H1 (cell line): ENCODE measurements around the gene GNGT2. TPM values are rescaled to one million over a fixed set of nuclear protein-coding genes. Genes with fewer than 3 reads are reported as not detected.

Experiments used
- CTCF ChIA-PET: fragments of 300-600 bp; sonication (Branson Sonifier 250); formaldehyde crosslinking; loops from one replicate; lab custom pipeline; 2021; ENCODE audit not compliant: partially characterized antibody; lab: Charles Lee
- POLR2A ChIA-PET: fragments of 300-600 bp; sonication (Branson Sonifier 250); formaldehyde crosslinking; loops from one replicate; lab custom pipeline; 2021; ENCODE audit warnings: inconsistent platforms; ENCODE audit not compliant: partially characterized antibody; lab: Charles Lee
- DNase-seq, 2 experiments: peaks; one replicate each; pipeline versions ENCODE4 v3.0.0 to v3.0.0-alpha.2; 2010 to 2022; ENCODE audit warnings: low spot score in 2 of 2, low read depth in 1 of 2, mixed read lengths in 1 of 2
- FAIRE-seq: peaks from 2 replicates; lab custom pipeline; 2011; peaks lifted over from hg19 to GRCh38; lab: Jason Lieb, UNC
- H2AFZ ChIP-seq: 2 replicates; pipeline ENCODE4 v1.8.1; 2012; ENCODE audit warnings: low read length, inconsistent platforms
- H2AK5ac ChIP-seq: 2 replicates; pipeline ENCODE4 v1.6.1; 2013; ENCODE audit warnings: low read depth, low read length
- H2BK120ac ChIP-seq: replicated peaks from 2 replicates; pipeline ENCODE3; 2013; ENCODE audit warnings: low read depth, low read length, inconsistent platforms
- H2BK12ac ChIP-seq: 2 replicates; pipeline ENCODE4 v1.6.1; 2013; ENCODE audit warnings: low read depth, low read length
- H2BK15ac ChIP-seq: 2 replicates; pipeline ENCODE4 v1.6.1; 2013; ENCODE audit warnings: low read length
- H2BK20ac ChIP-seq: 2 replicates; pipeline ENCODE4 v1.6.1; 2013; ENCODE audit warnings: low read length
- H2BK5ac ChIP-seq: 2 replicates; pipeline ENCODE4 v1.6.1; 2013; ENCODE audit warnings: low read depth, low read length
- H3K14ac ChIP-seq: 2 replicates; pipeline ENCODE4 v1.6.1; 2013; ENCODE audit warnings: inconsistent platforms; ENCODE audit not compliant: insufficient read length
- H3K18ac ChIP-seq: 2 replicates; pipeline ENCODE4 v1.6.1; 2013; ENCODE audit warnings: low read length; ENCODE audit errors: extremely low read depth
- H3K23ac ChIP-seq: 2 replicates; pipeline ENCODE4 v1.6.1; 2013; ENCODE audit warnings: inconsistent platforms; ENCODE audit not compliant: insufficient read length
- H3K23me2 ChIP-seq: 2 replicates; pipeline ENCODE4 v1.6.1; 2013; ENCODE audit warnings: low read depth, low read length
- H3K27ac ChIP-seq: 2 replicates; pipeline ENCODE4 v1.6.1; 2011; ENCODE audit warnings: low read depth, low read length, inconsistent platforms
- H3K27me3 ChIP-seq, 4 experiments: replicated peaks in 1 of 4; 1 replicate in 1 of 4; 2 replicates in 3 of 4; pipeline versions ENCODE4 v1.6.1 to v1.8.1; 2011 to 2013; ENCODE audit warnings: low read length in 3 of 4, mild to moderate bottlenecking in 3 of 4, inconsistent platforms in 2 of 4, mixed read lengths in 2 of 4, moderate library complexity in 1 of 4; ENCODE audit not compliant: control insufficient read depth in 3 of 4, insufficient read depth in 3 of 4; ENCODE audit errors: extremely low read depth in 1 of 4
- H3K36me3 ChIP-seq, 4 experiments: 2 replicates each; pipeline versions ENCODE4 v1.6.1 to v1.8.1; 2011 to 2013; ENCODE audit warnings: mild to moderate bottlenecking in 4 of 4, low read length in 3 of 4, moderate library complexity in 2 of 4, control low read depth in 1 of 4, inconsistent platforms in 1 of 4; ENCODE audit not compliant: insufficient read depth in 4 of 4, control insufficient read depth in 2 of 4
- H3K4ac ChIP-seq: replicated peaks from 2 replicates; pipeline ENCODE3; 2013; ENCODE audit warnings: low read length, low read depth, mixed read lengths, inconsistent platforms; ENCODE audit not compliant: insufficient read length
- H3K4me1 ChIP-seq, 4 experiments: replicated peaks in 1 of 4; 1 replicate in 1 of 4; 2 replicates in 3 of 4; pipeline versions ENCODE4 v1.6.1 to v1.8.1; 2011 to 2013; ENCODE audit warnings: low read length in 3 of 4, inconsistent platforms in 2 of 4, mixed read lengths in 1 of 4; ENCODE audit not compliant: insufficient read depth in 4 of 4, control insufficient read depth in 3 of 4
- H3K4me2 ChIP-seq, 2 experiments: 2 replicates each; pipeline versions ENCODE4 v1.6.1 to v1.8.1; 2011 to 2013; ENCODE audit warnings: low read depth in 2 of 2, low read length in 2 of 2, control low read depth in 1 of 2, inconsistent platforms in 1 of 2, mild to moderate bottlenecking in 1 of 2; ENCODE audit not compliant: insufficient read depth in 1 of 2
- H3K4me3 ChIP-seq, 4 experiments: fragments of 200-600, 300-600 bp in 1 of 4; sonication (generic), shearing (Covaris generic), sonication (Bioruptor Twin) in 1 of 4; 2 replicates each; pipeline versions ENCODE4 v1.5.1 to v1.8.1; 2011 to 2016; ENCODE audit warnings: low read length in 4 of 4, low read depth in 3 of 4, control low read depth in 2 of 4, inconsistent platforms in 2 of 4, mild to moderate bottlenecking in 2 of 4, mixed read lengths in 1 of 4, moderate library complexity in 1 of 4; ENCODE audit not compliant: insufficient read depth in 2 of 4; ENCODE audit errors: extremely low read depth in 1 of 4
- H3K56ac ChIP-seq: replicated peaks from 2 replicates; pipeline ENCODE3; 2013; ENCODE audit warnings: low read depth, mild to moderate bottlenecking, mixed read lengths, low read length, inconsistent platforms; ENCODE audit not compliant: insufficient read length
- H3K79me1 ChIP-seq: 2 replicates; pipeline ENCODE4 v1.6.1; 2013; ENCODE audit warnings: low read depth, low read length, control low read depth
- H3K79me2 ChIP-seq, 2 experiments: 2 replicates each; pipeline versions ENCODE4 v1.6.1 to v1.8.1; 2012 to 2013; ENCODE audit warnings: low read length in 2 of 2, mild to moderate bottlenecking in 2 of 2, inconsistent platforms in 1 of 2; ENCODE audit not compliant: insufficient read depth in 2 of 2, control insufficient read depth in 1 of 2
- H3K9ac ChIP-seq, 4 experiments: replicated peaks in 1 of 4; 1 replicate in 1 of 4; 2 replicates in 3 of 4; pipeline versions ENCODE4 v1.6.1 to v1.8.1; 2011 to 2013; ENCODE audit warnings: low read depth in 3 of 4, low read length in 3 of 4, control low read depth in 2 of 4, mild to moderate bottlenecking in 2 of 4, moderate library complexity in 2 of 4, inconsistent platforms in 1 of 4; ENCODE audit errors: extremely low read depth in 1 of 4
- H3K9me3 ChIP-seq, 2 experiments: 2 replicates each; pipeline versions ENCODE4 v1.6.1 to v1.8.1; 2012 to 2013; ENCODE audit warnings: mild to moderate bottlenecking in 2 of 2, moderate library complexity in 2 of 2, control low read depth in 1 of 2, inconsistent platforms in 1 of 2, low read depth in 1 of 2, low read length in 1 of 2, mixed read lengths in 1 of 2; ENCODE audit not compliant: insufficient read depth in 2 of 2
- H4K20me1 ChIP-seq, 2 experiments: replicated peaks in 1 of 2; 2 replicates each; pipeline versions ENCODE3 to v1.8.1; 2011 to 2013; ENCODE audit warnings: inconsistent platforms in 2 of 2, low read length in 2 of 2, mild to moderate bottlenecking in 1 of 2; ENCODE audit not compliant: insufficient read depth in 2 of 2, control insufficient read depth in 1 of 2
- H4K5ac ChIP-seq: 2 replicates; pipeline ENCODE4 v1.6.1; 2013; ENCODE audit warnings: low read length, low read depth, mixed read lengths, inconsistent platforms; ENCODE audit not compliant: insufficient read length
- H4K8ac ChIP-seq: 2 replicates; pipeline ENCODE4 v1.8.0; 2013; ENCODE audit warnings: mild to moderate bottlenecking, moderate library complexity, low read length, inconsistent platforms; ENCODE audit not compliant: insufficient read depth; ENCODE audit errors: extremely low read depth
- H4K91ac ChIP-seq: replicated peaks from 2 replicates; pipeline ENCODE3; 2013; ENCODE audit warnings: low read length, mixed read lengths, inconsistent platforms; ENCODE audit not compliant: insufficient read length
- ATF3 ChIP-seq: IDR thresholded peaks from 2 replicates; pipeline ENCODE4 v1.6.1; 2011; ENCODE audit warnings: low read depth, mild to moderate bottlenecking, low read length; ENCODE audit not compliant: insufficient read depth
- BRCA1 ChIP-seq: IDR thresholded peaks from 2 replicates; pipeline ENCODE4 v1.6.1; 2012; ENCODE audit warnings: low read depth, low read length, improper control_type of control experiment
- CREB1 ChIP-seq: IDR thresholded peaks from 2 replicates; pipeline ENCODE4 v1.6.1; 2012; ENCODE audit warnings: inconsistent platforms
- CTBP2 ChIP-seq: IDR thresholded peaks from 2 replicates; pipeline ENCODE4 v1.7.0; 2011; ENCODE audit warnings: borderline replicate concordance, mild to moderate bottlenecking, moderate library complexity, mixed read lengths, low read length; ENCODE audit not compliant: insufficient read depth, insufficient read length
- CTCF ChIP-seq, 3 experiments: IDR thresholded peaks; 1 replicate in 2 of 3; 2 replicates in 1 of 3; pipeline versions ENCODE4 v1.5.1 to v1.6.1; 2011; ENCODE audit warnings: low read length in 3 of 3, mild to moderate bottlenecking in 3 of 3, inconsistent platforms in 2 of 3, low read depth in 1 of 3, moderate library complexity in 1 of 3; ENCODE audit not compliant: insufficient read depth in 1 of 3; ENCODE audit errors: control extremely low read depth in 1 of 3
- EGR1 ChIP-seq: IDR thresholded peaks from 2 replicates; pipeline ENCODE4 v1.6.1; 2011; ENCODE audit warnings: low read depth, low read length, borderline replicate concordance
- RAD21 ChIP-seq, 2 experiments: IDR thresholded peaks in 1 of 2; conservative IDR thresholded peaks in 1 of 2; 2 replicates each; pipeline ENCODE4 v1.6.1; 2011; ENCODE audit warnings: low read depth in 2 of 2, low read length in 2 of 2, improper control_type of control experiment in 1 of 2, inconsistent platforms in 1 of 2, mild to moderate bottlenecking in 1 of 2, moderate library complexity in 1 of 2
- RXRA ChIP-seq: IDR thresholded peaks from 2 replicates; pipeline ENCODE4 v1.6.1; 2011; ENCODE audit warnings: low read depth, mild to moderate bottlenecking, low read length, moderate library complexity; ENCODE audit not compliant: insufficient read depth
- WGBS, 2 experiments: shearing (Covaris generic) in 1 of 2; methylation state at CpG; one replicate each; pipeline versions ENCODE4 v1.1.6 to v1.1.7; 2013 to 2015; ENCODE audit warnings: low lambda C conversion rate in 2 of 2, mixed read lengths in 2 of 2, inconsistent platforms in 1 of 2, low coverage in 1 of 2, missing lambda C conversion rate in 1 of 2; ENCODE audit not compliant: insufficient replicate concordance in 2 of 2, insufficient coverage in 1 of 2, insufficient read length in 1 of 2; ENCODE audit errors: extremely low coverage in 1 of 2, missing lambda C conversion rate in 1 of 2; 5-methylcytosine and 5-hydroxymethylcytosine counted together
- polyA plus RNA-seq, 7 experiments: library from polyadenylated mRNA; depleted of rRNA in 3 of 7; stranded (reverse) in 5 of 7; unstranded in 2 of 7; fragments of >200 nt in 5 of 7; fragments of 200-250 nt in 2 of 7; gene quantifications; 1 replicate in 5 of 7; 2 replicates in 1 of 7; 4 replicates in 1 of 7; pipeline versions ENCODE4 v1.2.1 to v1.2.3, GENCODE V29; 2011 to 2013; ENCODE audit warnings: missing spikeins in 2 of 7, mixed read lengths in 2 of 7
- total RNA-seq: library from RNA; stranded (reverse); fragmentation: NEBNext Ultra II Directional; extraction: Animal tissue kit (Norgen Biotek cat#: 25700); gene quantifications from 2 replicates; pipeline ENCODE4 v1.2.1, GENCODE V29; 2021

The GNGT2 gene
- total and polyA plus RNA-seq, 2 of the 8 experiments (the other 6 are each of a cell fraction or from before 2014, with no cell fraction given), result 1.3 to 1.4 TPM

GRCh38 chr17:49195751-49196150, 14.6 kb downstream of the GNGT2 start:
- Histone ChIP-seq H4K20me1 (no peaks in the 10 kb centered on the region), H3K23me2 (peaks cover 13% of the 10 kb centered on the region), H3K36me3 (no peaks in the 10 kb centered on the region), H3K9ac (no peak overlapping the region), H4K8ac (no peak overlapping the region), H2BK5ac (no peak overlapping the region), H4K5ac (no peak overlapping the region), H2BK12ac (no peak overlapping the region), H3K18ac (no peak overlapping the region), H3K4me1 (peaks cover 0 to 3% (median 1%) of the 10 kb centered on the region in 4 experiments; a peak in 1 of 7 replicates), H2AK5ac (no peak overlapping the region), H2AFZ (no peak overlapping the region), H2BK15ac (no peak overlapping the region), H3K14ac (no peak overlapping the region), H3K27ac (no peak overlapping the region), H3K27me3 (no peaks in the 10 kb centered on the region; a peak in 1 of 7 replicates), H3K79me2 (no peaks in the 10 kb centered on the region), H4K91ac (no peak overlapping the region), H3K79me1 (no peaks in the 10 kb centered on the region), H3K56ac (no peak overlapping the region), H3K4me2 (no peak overlapping the region), H2BK20ac (no peak overlapping the region), H2BK120ac (no peak overlapping the region), H3K4me3 (no peak overlapping the region), H3K4ac (no peak overlapping the region), H3K9me3 (no peaks in the 10 kb centered on the region), H3K23ac (no peak overlapping the region)
- no peak for TF ChIP-seq CTCF (IDR thresholded peaks at IDR 0.05; ENCODE audit: control extremely low read depth in 1 of 3, insufficient read depth in 1 of 3, low read depth in 1 of 3, low read length in 3 of 3)
- TF ChIP-seq CREB1, result no peak
- TF ChIP-seq CTBP2, result no peak
- TF ChIP-seq BRCA1, result no peak
- no peak for TF ChIP-seq EGR1
- no peak for TF ChIP-seq RXRA
- no peak for TF ChIP-seq RAD21 (IDR thresholded peaks at IDR 0.05 in 1 of 2, conservative IDR thresholded peaks at IDR 0.05 in 1 of 2; ENCODE audit: low read depth in 2 of 2, low read length in 2 of 2)
- TF ChIP-seq ATF3, result no peak
- FAIRE-seq, result no peak
- POLR2A ChIA-PET, result interaction anchor here (3.3 kb wide), 1 partner anchor 12 kb away, joined by 9 read pairs; no protein-coding TSS in a partner anchor
- CTCF ChIA-PET, result interaction anchor here (1.2 to 2.4 kb wide), 3 partner anchors 10 to 32 kb away, joined by 3 to 6 read pairs (median 5); no protein-coding TSS in a partner anchor
- WGBS, 2 experiments, result 81% methylated on average over 4 of the region's 4 CpGs; no CpG with 5 or more reads in 1 of the 2 experiments
- DNase-seq, result no peak
